Activated CD8-positive, alpha-beta memory T cell treated with anti-CD3 and anti-CD28 coated beads, Interleukin-2, amount 50 U/mL, for 24 hours (primary cell): ENCODE results near the gene APCDD1L.
"Not testable (repeated sequence)": the region's sequence is repeated elsewhere in the genome, so short reads cannot be mapped to it uniquely, and the experiment has no call there.

Source experiments
- DNase-seq: peaks from one replicate; pipeline ENCODE4 v3.0.0-alpha.2; 2020; ENCODE audit errors: extremely low read depth

Gene APCDD1L

GRCh38 chr20:58416057-58416456 lies 99.1 kb downstream of the APCDD1L start:
- DNase-seq: no peak

DNA sequence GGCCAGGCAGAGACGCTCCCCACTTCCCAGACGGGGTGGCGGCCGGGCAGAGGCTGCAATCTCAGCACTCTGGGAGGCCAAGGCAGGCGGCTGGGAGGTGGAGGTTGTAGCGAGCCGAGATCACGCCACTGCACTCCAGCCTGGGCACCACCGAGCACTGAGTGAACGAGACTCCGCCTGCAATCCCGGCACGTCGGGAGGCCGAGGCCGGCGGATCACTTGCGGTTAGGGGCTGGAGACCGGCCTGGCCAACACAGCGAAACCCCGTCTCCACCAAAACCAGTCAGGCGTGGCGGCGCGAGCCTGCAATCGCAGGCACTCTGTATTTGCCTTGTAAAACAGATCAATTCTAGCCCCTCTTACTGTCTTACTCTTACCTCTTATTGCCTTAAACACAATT lies 100.4 kb downstream of the APCDD1L start:
- not testable (repeated sequence) for DNase-seq

DNA sequence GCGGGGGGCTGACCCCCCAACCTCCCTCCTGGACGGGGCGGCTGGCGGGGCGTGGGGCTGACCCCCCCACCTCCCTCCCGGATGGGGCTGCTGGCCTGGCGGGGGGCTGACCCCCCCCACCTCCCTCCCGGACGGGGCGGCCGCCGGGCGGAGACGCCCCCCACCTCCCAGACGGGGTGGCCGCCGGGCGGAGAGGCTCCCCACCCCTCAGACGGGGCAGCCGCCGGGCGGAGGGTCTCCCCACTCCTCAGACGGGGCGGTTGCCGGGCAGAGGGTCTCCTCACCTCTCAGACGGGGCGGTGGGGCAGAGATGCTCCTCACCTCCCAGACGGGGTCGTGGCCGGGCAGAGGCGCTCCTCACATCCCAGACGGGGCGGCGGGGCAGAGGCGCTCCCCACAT lies 101.0 kb downstream of the APCDD1L start:
- not testable (repeated sequence) for DNase-seq
